H9 (cell line): ENCODE data around the gene KRT36. TPM values are rescaled to one million over a fixed set of nuclear protein-coding genes. Genes with fewer than 3 reads are reported as not detected.

Experiments used
- DNase-seq: peaks from one replicate; pipeline ENCODE4 v3.0.0-alpha.2; 2017
- H2AFZ ChIP-seq: one replicate; pipeline ENCODE4 v1.6.1; 2013; ENCODE audit warnings: mild to moderate bottlenecking, low read length, control low read depth, moderate library complexity
- H2AK5ac ChIP-seq: 2 replicates; pipeline ENCODE4 v1.6.1; 2013; ENCODE audit warnings: low read length, control low read depth, mixed read lengths; ENCODE audit not compliant: insufficient read length
- H2BK120ac ChIP-seq: one replicate; pipeline ENCODE4 v1.6.1; 2013; ENCODE audit warnings: low read depth, mild to moderate bottlenecking, low read length, control low read depth, inconsistent platforms; ENCODE audit not compliant: poor library complexity, severe bottlenecking
- H2BK12ac ChIP-seq: 2 replicates; pipeline ENCODE4 v1.6.1; 2013; ENCODE audit warnings: low read length, control low read depth, mixed read lengths, low read depth; ENCODE audit not compliant: insufficient read length
- H2BK15ac ChIP-seq: 2 replicates; pipeline ENCODE4 v1.6.1; 2013; ENCODE audit warnings: low read depth, low read length, control low read depth
- H2BK20ac ChIP-seq: one replicate; pipeline ENCODE4 v1.6.1; 2013; ENCODE audit warnings: low read depth, mild to moderate bottlenecking, low read length, control low read depth, inconsistent platforms; ENCODE audit not compliant: poor library complexity, severe bottlenecking
- H2BK5ac ChIP-seq: 2 replicates; pipeline ENCODE4 v1.6.1; 2013; ENCODE audit warnings: low read length, control low read depth, mixed read lengths; ENCODE audit not compliant: insufficient read length
- H3K14ac ChIP-seq: 2 replicates; pipeline ENCODE4 v1.6.1; 2013; ENCODE audit warnings: low read length, control low read depth; ENCODE audit not compliant: insufficient read depth
- H3K18ac ChIP-seq: 2 replicates; pipeline ENCODE4 v1.6.1; 2013; ENCODE audit warnings: low read depth, mild to moderate bottlenecking, mixed read lengths, low read length, control low read depth; ENCODE audit not compliant: insufficient read length
- H3K23ac ChIP-seq: 2 replicates; pipeline ENCODE4 v1.6.1; 2013; ENCODE audit warnings: low read length, control low read depth, mixed read lengths, low read depth; ENCODE audit not compliant: insufficient read length
- H3K23me2 ChIP-seq: 2 replicates; pipeline ENCODE4 v1.6.1; 2013; ENCODE audit warnings: low read depth, mild to moderate bottlenecking, mixed read lengths, low read length, control low read depth; ENCODE audit not compliant: insufficient read length, poor library complexity, severe bottlenecking
- H3K27ac ChIP-seq: 2 replicates; pipeline ENCODE4 v1.5.1; 2013; ENCODE audit warnings: low read length, control low read depth, mixed read lengths, low read depth; ENCODE audit not compliant: insufficient read length
- H3K27me3 ChIP-seq: 2 replicates; pipeline ENCODE4 v1.6.1; 2013; ENCODE audit warnings: low read length, control low read depth, inconsistent platforms; ENCODE audit not compliant: insufficient read depth
- H3K4ac ChIP-seq: 2 replicates; pipeline ENCODE4 v1.6.1; 2013; ENCODE audit warnings: low read depth, mild to moderate bottlenecking, control low read depth, inconsistent platforms, low read length, moderate library complexity
- H3K4me1 ChIP-seq: 2 replicates; pipeline ENCODE4 v1.6.1; 2013; ENCODE audit warnings: low read length, control low read depth, inconsistent platforms; ENCODE audit not compliant: insufficient read depth
- H3K4me2 ChIP-seq: 2 replicates; pipeline ENCODE4 v1.6.1; 2013; ENCODE audit warnings: low read length, control low read depth, mixed read lengths; ENCODE audit not compliant: insufficient read length, insufficient read depth
- H3K56ac ChIP-seq: 2 replicates; pipeline ENCODE4 v1.6.1; 2013; ENCODE audit warnings: low read depth, mild to moderate bottlenecking, mixed read lengths, low read length, control low read depth; ENCODE audit not compliant: insufficient read length
- H3K79me1 ChIP-seq: 2 replicates; pipeline ENCODE4 v1.6.1; 2013; ENCODE audit warnings: low read depth, mild to moderate bottlenecking, moderate library complexity, low read length, control low read depth, inconsistent platforms; ENCODE audit not compliant: insufficient read depth, poor library complexity, severe bottlenecking
- H3K79me2 ChIP-seq: 2 replicates; pipeline ENCODE4 v1.6.1; 2013; ENCODE audit warnings: low read length, control low read depth, inconsistent platforms; ENCODE audit not compliant: insufficient read depth
- H3K9ac ChIP-seq: 2 replicates; pipeline ENCODE4 v1.6.1; 2013; ENCODE audit warnings: low read length, control low read depth, mixed read lengths; ENCODE audit not compliant: insufficient read length; ENCODE audit errors: extremely low read depth
- H3K9me3 ChIP-seq: one replicate; pipeline ENCODE4 v1.6.1; 2013; ENCODE audit warnings: low read depth, low read length, inconsistent platforms; ENCODE audit not compliant: control insufficient read depth
- H3T11ph ChIP-seq: one replicate; pipeline ENCODE4 v1.6.1; 2013; ENCODE audit warnings: mild to moderate bottlenecking, low read length, control low read depth, inconsistent platforms
- H4K20me1 ChIP-seq: one replicate; pipeline ENCODE4 v1.6.1; 2013; ENCODE audit not compliant: control insufficient read depth, insufficient read length, insufficient read depth
- H4K5ac ChIP-seq: 2 replicates; pipeline ENCODE4 v1.6.1; 2013; ENCODE audit warnings: low read depth, mild to moderate bottlenecking, mixed read lengths, low read length, control low read depth; ENCODE audit not compliant: insufficient read length
- H4K8ac ChIP-seq: replicated peaks from 2 replicates; pipeline ENCODE4 v1.6.1; 2013; ENCODE audit warnings: low read length, control low read depth, mixed read lengths, low read depth; ENCODE audit not compliant: insufficient read length
- H4K91ac ChIP-seq: 2 replicates; pipeline ENCODE4 v1.6.1; 2013; ENCODE audit warnings: low read depth, mild to moderate bottlenecking, moderate library complexity, mixed read lengths, low read length, control low read depth; ENCODE audit not compliant: insufficient read length
- H3K27ac Mint-ChIP-seq, 3 experiments: 2 replicates in 2 of 3; 3 replicates in 1 of 3; pipeline ENCODE4 v1.8.0; 2020 to 2021; ENCODE audit warnings: mixed read lengths in 3 of 3, mild to moderate bottlenecking in 1 of 3, moderate library complexity in 1 of 3
- H3K27me3 Mint-ChIP-seq: 2 replicates; pipeline ENCODE4 v1.8.0; 2021; ENCODE audit warnings: low read depth, mild to moderate bottlenecking, moderate library complexity, mixed read lengths
- H3K36me3 Mint-ChIP-seq, 3 experiments: 2 replicates in 2 of 3; 3 replicates in 1 of 3; pipeline ENCODE4 v1.8.0; 2020 to 2021; ENCODE audit warnings: low read depth in 3 of 3, mixed read lengths in 3 of 3; ENCODE audit not compliant: insufficient read depth in 1 of 3
- H3K4me1 Mint-ChIP-seq, 2 experiments: 2 replicates each; pipeline ENCODE4 v1.8.0; 2020; ENCODE audit warnings: mixed read lengths in 2 of 2
- H3K4me3 Mint-ChIP-seq, 2 experiments: 2 replicates in 1 of 2; 3 replicates in 1 of 2; pipeline ENCODE4 v1.8.0; 2020 to 2021; ENCODE audit warnings: mild to moderate bottlenecking in 2 of 2, mixed read lengths in 2 of 2, moderate library complexity in 1 of 2
- H3K9me3 Mint-ChIP-seq, 2 experiments: 2 replicates in 1 of 2; 3 replicates in 1 of 2; pipeline ENCODE4 v1.8.0; 2020; ENCODE audit warnings: mild to moderate bottlenecking in 2 of 2, mixed read lengths in 2 of 2, moderate library complexity in 1 of 2
- CTCF ChIP-seq: fragments of 200-600 bp; sonication (generic); conservative IDR thresholded peaks from 3 replicates; pipeline ENCODE4 v1.8.0; 2021; ENCODE audit warnings: antibody characterized with exemption, mild to moderate bottlenecking
- WGBS: extraction: QIAGEN DNeasy Blood & Tissue Kit; methylation state at CpG from one replicate; pipeline ENCODE4 v1.1.7; 2013; ENCODE audit warnings: missing lambda C conversion rate, low lambda C conversion rate, mixed read lengths; ENCODE audit not compliant: insufficient read length; ENCODE audit errors: extremely low coverage; 5-methylcytosine and 5-hydroxymethylcytosine counted together
- total RNA-seq: library from RNA; stranded (reverse); gene quantifications from 2 replicates; pipeline ENCODE4 v1.2.1, GENCODE V29; 2021

KRT36 gene
- total RNA-seq, 1 experiment from 2014 or later: not detected

GRCh38 chr17:41491476-41491875 lies 1.8 kb upstream of the KRT36 start:
- H3K9ac ChIP-seq: no peak overlapping the region
- H4K5ac ChIP-seq: no peak overlapping the region
- no peaks in the 10 kb centered on the region for H3K79me2 ChIP-seq
- H3K4me3 Mint-ChIP-seq: no peak overlapping the region
- no peak for TF ChIP-seq CTCF
- H3K27ac Mint-ChIP-seq: no peak overlapping the region
- no peak overlapping the region for H3K18ac ChIP-seq
- no peak for DNase-seq
- H3K4me2 ChIP-seq: no peak overlapping the region
- peaks cover 4 to 5% of the 10 kb centered on the region in 2 experiments for H3K4me1 Mint-ChIP-seq
- no peak overlapping the region for H3K14ac ChIP-seq
- no peaks in the 10 kb centered on the region for H3K9me3 ChIP-seq
- H2BK20ac ChIP-seq: no peak overlapping the region
- H4K8ac ChIP-seq: no peak overlapping the region
- no peak overlapping the region for H2AK5ac ChIP-seq
- no peak overlapping the region for H3K23ac ChIP-seq
- H3K4ac ChIP-seq: no peak overlapping the region
- no peak overlapping the region for H3K27ac ChIP-seq
- H2BK15ac ChIP-seq: no peak overlapping the region
- H3K56ac ChIP-seq: no peak overlapping the region
- H3T11ph ChIP-seq: no peak overlapping the region
- WGBS: no CpG with 5 or more reads among the region's 2 CpGs
- peaks cover 3% of the 10 kb centered on the region for H3K23me2 ChIP-seq
- no peak overlapping the region for H2BK12ac ChIP-seq
- no peaks in the 10 kb centered on the region for H4K20me1 ChIP-seq
- H3K4me1 ChIP-seq: no peaks in the 10 kb centered on the region
- H2BK120ac ChIP-seq: no peak overlapping the region
- no peaks in the 10 kb centered on the region for H3K79me1 ChIP-seq
- H4K91ac ChIP-seq: no peak overlapping the region
- no peak overlapping the region for H2BK5ac ChIP-seq
- no peak overlapping the region for H2AFZ ChIP-seq
- H3K27me3 Mint-ChIP-seq: peaks cover 26% of the 10 kb centered on the region
- no peaks in the 10 kb centered on the region for H3K36me3 Mint-ChIP-seq
- no peaks in the 10 kb centered on the region for H3K9me3 Mint-ChIP-seq
- no peaks in the 10 kb centered on the region for H3K27me3 ChIP-seq
